Lung (tissue), 12 donors: Measurements from ENCODE around the gene SLC49A3. TPM values are rescaled to one million over a fixed set of nuclear protein-coding genes. Genes with fewer than 3 reads are reported as not detected.
A peak's percentile ranks its signal among the peaks of the same experiment; 100 is the strongest.

Experiments
- ATAC-seq: fragments of 200-7000 bp; cut with Tn5 transposase; one replicate; pipeline ENCODE4 v1.9.1; 2020; ENCODE audit warnings: moderate number of reproducible peaks; ENCODE audit not compliant: insufficient read depth, low FRiP score
- DNase-seq, 3 donors: peaks; one replicate each; pipeline ENCODE4 v3.0.0-alpha.2; 2013 to 2017
- H3K27ac ChIP-seq, 2 donors: one replicate each; pipeline ENCODE4 v1.5.1; 2013; ENCODE audit warnings: mild to moderate bottlenecking in 2 of 2, moderate library complexity in 2 of 2, control low read depth in 1 of 2, inconsistent platforms in 1 of 2, low read depth in 1 of 2, low read length in 1 of 2
- H3K27me3 ChIP-seq, 3 donors: one replicate each; pipeline ENCODE4 v1.5.1; 2013; ENCODE audit warnings: low read length in 2 of 3; ENCODE audit not compliant: control insufficient read depth in 3 of 3, insufficient read depth in 3 of 3
- H3K36me3 ChIP-seq, 4 donors: one replicate each; pipeline ENCODE4 v1.5.1; 2013; ENCODE audit warnings: low read length in 4 of 4, mild to moderate bottlenecking in 1 of 4, moderate library complexity in 1 of 4; ENCODE audit not compliant: control insufficient read depth in 4 of 4, insufficient read depth in 4 of 4
- H3K4me1 ChIP-seq, 5 donors: one replicate each; pipeline ENCODE4 v1.5.1; 2013; ENCODE audit warnings: low read length in 5 of 5, mild to moderate bottlenecking in 2 of 5, moderate library complexity in 1 of 5; ENCODE audit not compliant: control insufficient read depth in 5 of 5, insufficient read depth in 5 of 5
- H3K4me3 ChIP-seq: one replicate; pipeline ENCODE4 v1.5.1; 2013; ENCODE audit warnings: mild to moderate bottlenecking, control low read depth, moderate library complexity
- H3K9ac ChIP-seq, 2 donors: one replicate each; pipeline ENCODE4 v1.5.1; 2013; ENCODE audit warnings: low read length in 2 of 2, control low read depth in 1 of 2; ENCODE audit not compliant: insufficient read depth in 1 of 2
- H3K9me3 ChIP-seq, 4 donors: one replicate each; pipeline ENCODE4 v1.5.1; 2013; ENCODE audit warnings: low read length in 3 of 4, mild to moderate bottlenecking in 1 of 4, moderate library complexity in 1 of 4; ENCODE audit not compliant: control insufficient read depth in 4 of 4, insufficient read depth in 3 of 4
- WGBS, 2 donors: extraction: QIAGEN DNeasy Blood & Tissue Kit; methylation state at CpG; one replicate each; pipeline ENCODE4 v1.1.7; 2013; 5-methylcytosine and 5-hydroxymethylcytosine counted together
- polyA plus RNA-seq, 2 donors: library from polyadenylated mRNA; stranded (reverse); fragments of 200-250 nt; gene quantifications; one replicate each; pipeline ENCODE4 v1.2.1, GENCODE V29; 2013
- total RNA-seq, 2 donors: library from RNA; depleted of rRNA in 1 of 2; stranded (reverse); fragments of >200 nt in 1 of 2; gene quantifications; one replicate each; pipeline ENCODE4 v1.2.1, GENCODE V29; 2014 to 2021
- TF ChIP-seq, protein P1 (sequence below): IDR thresholded peaks from 2 replicates; pipeline ENCODE4 v1.5.1; 2012; ENCODE audit warnings: mild to moderate bottlenecking; ENCODE audit errors: control extremely low read depth, extremely low read depth
- donor health status: control.
- donor health status: control.
- donor health status: Bipolar disorder and iron deficiency.
- donor health status: healthy.
- donor health status: DM: yes; HTN: yes; CAD: no.

The SLC49A3 gene
- total and polyA plus RNA-seq, 4 donors: 8.2 to 35.1 (median 17.7) TPM

DNA sequence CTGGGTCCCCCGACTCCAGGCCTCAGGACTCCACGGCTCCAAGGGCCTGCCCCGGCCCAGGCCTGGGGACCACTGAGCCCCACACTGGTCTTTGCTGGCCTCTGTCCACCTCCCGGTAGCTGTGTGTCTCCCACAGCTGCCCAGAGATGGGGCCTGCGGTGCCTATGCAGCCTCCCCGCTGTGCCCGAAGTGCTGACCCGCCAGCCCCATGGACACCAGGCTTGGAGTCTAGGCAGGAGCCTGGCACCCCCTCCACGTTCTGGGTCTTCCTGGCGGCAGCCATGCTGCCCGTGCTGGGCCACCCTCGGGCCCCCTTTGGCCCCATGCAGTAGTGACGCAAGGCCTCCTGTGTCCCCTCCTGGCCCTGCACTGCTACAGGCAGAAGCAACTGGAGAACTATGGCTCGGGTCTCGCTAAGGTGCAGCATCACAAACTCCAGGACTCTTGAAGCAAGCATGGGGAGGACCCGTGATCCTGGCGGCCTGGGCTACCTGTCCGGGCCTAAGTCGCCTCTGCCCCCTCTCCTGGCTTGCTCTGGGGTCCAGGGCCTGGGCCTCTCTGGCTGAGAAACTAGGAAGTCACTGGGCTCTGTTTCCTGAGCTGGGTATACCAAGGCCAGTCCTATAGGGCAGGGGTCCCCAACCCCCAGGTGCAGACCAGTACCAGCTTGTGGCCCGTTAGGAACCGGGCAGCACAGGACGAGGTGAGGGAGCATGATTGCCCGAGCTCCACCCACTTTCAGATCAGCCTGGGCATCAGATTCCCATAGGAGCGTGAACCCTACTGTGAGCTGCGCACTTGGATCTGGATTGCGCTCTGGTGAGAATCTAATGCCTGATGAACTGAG is 13.7 kb downstream of the SLC49A3 start:
- H3K9ac ChIP-seq: peak overlapping the region; percentile 82 to 94
- H3K27ac ChIP-seq: peak overlapping the region; percentile 96
- ATAC-seq (peak; percentile 1), DNase-seq (peak in 1 of 3 donors; percentile 26)
- TF ChIP-seq, protein P1, sequence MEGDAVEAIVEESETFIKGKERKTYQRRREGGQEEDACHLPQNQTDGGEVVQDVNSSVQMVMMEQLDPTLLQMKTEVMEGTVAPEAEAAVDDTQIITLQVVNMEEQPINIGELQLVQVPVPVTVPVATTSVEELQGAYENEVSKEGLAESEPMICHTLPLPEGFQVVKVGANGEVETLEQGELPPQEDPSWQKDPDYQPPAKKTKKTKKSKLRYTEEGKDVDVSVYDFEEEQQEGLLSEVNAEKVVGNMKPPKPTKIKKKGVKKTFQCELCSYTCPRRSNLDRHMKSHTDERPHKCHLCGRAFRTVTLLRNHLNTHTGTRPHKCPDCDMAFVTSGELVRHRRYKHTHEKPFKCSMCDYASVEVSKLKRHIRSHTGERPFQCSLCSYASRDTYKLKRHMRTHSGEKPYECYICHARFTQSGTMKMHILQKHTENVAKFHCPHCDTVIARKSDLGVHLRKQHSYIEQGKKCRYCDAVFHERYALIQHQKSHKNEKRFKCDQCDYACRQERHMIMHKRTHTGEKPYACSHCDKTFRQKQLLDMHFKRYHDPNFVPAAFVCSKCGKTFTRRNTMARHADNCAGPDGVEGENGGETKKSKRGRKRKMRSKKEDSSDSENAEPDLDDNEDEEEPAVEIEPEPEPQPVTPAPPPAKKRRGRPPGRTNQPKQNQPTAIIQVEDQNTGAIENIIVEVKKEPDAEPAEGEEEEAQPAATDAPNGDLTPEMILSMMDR: no peak
- peaks cover 6 to 13% (median 12%) of the 10 kb centered on the region in 4 donors for H3K36me3 ChIP-seq
- H3K9me3 ChIP-seq: no peaks in the 10 kb centered on the region
- H3K4me1 ChIP-seq: peaks cover 4 to 16% (median 9%) of the 10 kb centered on the region in 5 donors
- no peaks in the 10 kb centered on the region for H3K27me3 ChIP-seq
- H3K4me3 ChIP-seq: peak overlapping the region; percentile 92
- WGBS, 2 donors: 60 to 63% methylated on average over 23 to 26 of the region's 26 CpGs

DNA sequence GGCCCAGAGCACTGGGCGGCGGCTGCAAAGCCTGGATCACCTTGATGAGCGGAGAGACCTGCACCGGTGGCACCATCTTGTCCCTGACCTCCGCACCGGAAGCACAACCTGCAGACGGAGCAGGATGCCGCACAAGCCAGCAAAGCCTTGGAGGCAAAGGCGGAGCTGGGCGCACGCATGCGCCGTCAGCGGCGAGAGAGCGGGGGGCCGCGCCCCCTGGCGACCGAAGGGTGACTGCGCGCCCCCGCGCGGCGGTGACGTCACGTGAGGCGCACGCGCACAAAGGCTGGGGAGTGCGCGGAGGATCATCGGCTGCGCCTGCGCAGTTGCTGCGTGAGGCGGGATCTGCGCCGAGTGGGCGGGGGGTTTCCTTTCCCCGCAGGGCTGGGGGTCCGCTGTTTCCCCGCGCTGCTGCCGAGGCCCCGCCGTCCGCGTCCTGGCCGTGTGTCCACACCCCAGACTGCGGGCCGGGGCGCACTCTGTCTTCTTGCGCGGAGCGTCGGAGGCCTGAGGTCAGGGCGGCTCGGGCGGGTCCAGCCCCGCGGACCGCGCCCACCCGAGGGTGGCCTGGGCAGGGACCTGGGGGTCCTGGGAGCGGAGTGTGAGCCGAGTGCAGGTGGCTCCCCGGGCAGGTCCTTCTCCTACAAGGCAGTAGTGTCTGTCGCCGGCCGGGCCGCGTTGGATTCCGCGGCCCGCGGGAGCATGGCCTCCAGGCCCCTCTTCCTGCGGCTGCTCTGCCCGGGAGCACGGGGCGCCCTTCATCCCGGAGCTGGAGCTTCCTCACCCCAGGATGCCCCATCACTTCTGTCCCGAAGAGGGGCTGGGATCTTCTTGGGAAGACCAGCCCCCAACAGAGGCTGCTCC is 14.5 kb downstream of the SLC49A3 start, which contains the start of the genes ATP5ME and MYL5:
Gene ATP5ME, minus strand, starts transcription at position 105 of the 864 bp plus-strand sequence. Its CDS starts 29 bp downstream, at position 76.
Gene MYL5, plus strand, starts transcription at position 371 of the 864 bp plus-strand sequence. CDS start 3,485 bp downstream, outside the sequence.
- H3K4me1 ChIP-seq: peaks cover 4 to 15% (median 8%) of the 10 kb centered on the region in 5 donors
- H3K9ac ChIP-seq: peak within 1 kb of the TSS; percentile 82 to 94
- peak within 1 kb of the TSS; percentile 96 for H3K27ac ChIP-seq
- 0% methylated on average over 77 to 84 of the region's 84 CpGs for WGBS, 2 donors
- ATAC-seq (peak; percentile 91), DNase-seq (peak; percentile 97 to 98 (median 97))
- no peaks in the 10 kb centered on the region for H3K27me3 ChIP-seq
- H3K36me3 ChIP-seq: peaks cover 6 to 13% (median 12%) of the 10 kb centered on the region in 4 donors
- H3K9me3 ChIP-seq: no peaks in the 10 kb centered on the region
- peak within 1 kb of the TSS; percentile 92 for H3K4me3 ChIP-seq
- TF ChIP-seq, protein P1: peak; percentile 67

DNA sequence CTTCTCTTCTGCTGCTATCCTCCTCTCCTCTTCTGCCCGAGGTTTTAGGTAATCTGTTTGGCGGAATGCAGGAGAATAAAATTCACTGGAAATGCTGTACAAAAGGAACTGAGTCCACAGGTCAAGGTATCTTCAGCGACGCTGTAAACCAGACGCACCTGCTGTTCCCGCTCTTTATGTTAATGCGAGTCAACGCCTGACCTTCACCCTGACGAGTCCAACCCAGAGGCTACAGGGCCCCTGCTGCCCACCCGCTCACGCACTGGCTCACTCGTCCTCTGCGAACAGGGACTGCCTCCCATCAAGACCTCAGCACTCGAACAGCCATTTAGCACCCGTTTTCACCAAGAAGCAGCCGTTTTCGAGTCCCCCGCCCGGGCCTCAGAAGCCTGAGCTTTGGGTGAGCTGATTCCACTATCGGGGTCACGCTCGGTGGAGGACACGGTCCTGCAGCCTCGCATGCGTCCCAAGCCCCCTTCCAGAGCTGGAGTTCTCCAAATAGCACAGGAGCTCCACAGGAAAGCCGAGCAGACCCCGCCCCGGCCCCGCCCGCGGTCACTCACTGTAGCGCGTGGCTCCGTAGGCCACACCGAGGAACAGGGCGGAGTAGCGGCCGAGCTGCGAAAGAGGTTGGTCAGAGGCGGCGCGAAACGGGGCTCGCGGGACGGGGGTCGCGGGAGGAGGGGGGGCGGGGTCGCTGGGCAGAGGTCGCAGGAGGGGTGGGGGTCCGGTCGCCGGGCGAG is 15.4 kb downstream of the SLC49A3 start:
- Histone ChIP-seq H3K4me3 (peak overlapping the region; percentile 65), H3K27me3 (no peaks in the 10 kb centered on the region), H3K4me1 (peaks cover 4 to 15% (median 8%) of the 10 kb centered on the region in 5 donors), H3K9me3 (no peaks in the 10 kb centered on the region), H3K36me3 (peaks cover 6 to 13% (median 12%) of the 10 kb centered on the region in 4 donors), H3K27ac (peak overlapping the region; percentile 41 to 66), H3K9ac (peak overlapping the region; percentile 33 to 63)
- peak; percentile 29 for ATAC-seq
- TF ChIP-seq, protein P1: no peak
- DNase-seq: peak in 1 of 3 donors; percentile 26
- WGBS, 2 donors: 9 to 11% methylated on average over 47 to 55 of the region's 55 CpGs
